CD4-positive, alpha-beta T cell (primary cell): ENCODE results near the gene COX7A2. TPM values are rescaled to one million over a fixed set of nuclear protein-coding genes. Genes with fewer than 3 reads are reported as not detected.

ENCODE experiments used
- ATAC-seq: fragments of 200-7000 bp; cut with Tn5 transposase; one replicate; pipeline ENCODE4 v1.10.0; 2022; ENCODE audit warnings: mild to moderate bottlenecking; ENCODE audit not compliant: poor library complexity
- CTCF ChIA-PET: fragments of 350-600 bp; sonication (Branson Sonifier 250); formaldehyde crosslinking; loops from one replicate; lab custom pipeline; 2021; ENCODE audit warnings: antibody characterized with exemption, inconsistent platforms; lab: Charles Lee
- POLR2A ChIA-PET: fragments of 350-600 bp; sonication (Branson Sonifier 250); formaldehyde crosslinking; loops from one replicate; lab custom pipeline; 2021; ENCODE audit warnings: antibody characterized with exemption, inconsistent platforms; lab: Charles Lee
- DNase-seq, 14 experiments: peaks; one replicate each; pipeline ENCODE4 v3.0.0-alpha.2; 2013 to 2020; ENCODE audit warnings: mixed read lengths in 2 of 14
- H3K27ac ChIP-seq, 2 donors: one replicate each; pipeline versions ENCODE4 v1.5.1 to v1.7.0; 2013; ENCODE audit warnings: low read length in 2 of 2, low read depth in 1 of 2, mild to moderate bottlenecking in 1 of 2
- H3K27me3 ChIP-seq, 2 experiments: 1 replicate in 1 of 2; 2 replicates in 1 of 2; pipeline versions ENCODE4 v1.6.1 to v1.7.0; 2013; ENCODE audit warnings: low read length in 2 of 2, control low read depth in 1 of 2, mild to moderate bottlenecking in 1 of 2, moderate library complexity in 1 of 2; ENCODE audit not compliant: insufficient read depth in 2 of 2, control insufficient read depth in 1 of 2
- H3K36me3 ChIP-seq: one replicate; pipeline ENCODE4 v1.6.1; 2013; ENCODE audit warnings: low read length, control low read depth; ENCODE audit not compliant: insufficient read depth
- H3K4me1 ChIP-seq: one replicate; pipeline ENCODE4 v1.6.1; 2013; ENCODE audit warnings: low read length, control low read depth; ENCODE audit not compliant: insufficient read depth
- H3K4me3 ChIP-seq: one replicate; pipeline ENCODE4 v1.5.1; 2013; ENCODE audit warnings: mild to moderate bottlenecking, low read length, moderate library complexity
- H3K9me3 ChIP-seq, 2 experiments: 1 replicate in 1 of 2; 2 replicates in 1 of 2; pipeline versions ENCODE4 v1.6.1 to v1.7.0; 2013; ENCODE audit warnings: low read length in 2 of 2, mild to moderate bottlenecking in 2 of 2, control low read depth in 1 of 2, moderate library complexity in 1 of 2; ENCODE audit not compliant: control insufficient read depth in 1 of 2, insufficient read depth in 1 of 2
- H3K27ac Mint-ChIP-seq: one replicate; pipeline ENCODE4 v1.8.0; 2020; ENCODE audit warnings: mixed read lengths
- H3K27me3 Mint-ChIP-seq: one replicate; pipeline ENCODE4 v1.8.0; 2021; ENCODE audit warnings: mixed read lengths
- H3K36me3 Mint-ChIP-seq: one replicate; pipeline ENCODE4 v1.8.0; 2021; ENCODE audit warnings: low read depth, mixed read lengths
- H3K4me1 Mint-ChIP-seq: one replicate; pipeline ENCODE4 v1.8.0; 2021; ENCODE audit warnings: low read depth, mixed read lengths
- H3K4me3 Mint-ChIP-seq: one replicate; pipeline ENCODE4 v1.8.0; 2020; ENCODE audit warnings: mild to moderate bottlenecking, mixed read lengths
- H3K9me3 Mint-ChIP-seq: one replicate; pipeline ENCODE4 v1.8.0; 2020; ENCODE audit warnings: mixed read lengths
- CTCF ChIP-seq: fragments of 200-600 bp; IDR thresholded peaks from one replicate; pipeline ENCODE4 v1.8.0; 2022; ENCODE audit warnings: antibody characterized with exemption, mild to moderate bottlenecking
- intact Hi-C, 2 experiments: fragments of 100-400 bp; cut with DNase I in 1 of 2; cut with micrococcal nuclease in 1 of 2; formaldehyde crosslinking; loops; one replicate each; pipeline versions ENCODE4 v1.15.1 to v1.9.0; 2023 to 2025; cut with DNase I, micrococcal nuclease
- total RNA-seq, 174 experiments: library from RNA in 2 of 174; stranded (reverse) in 2 of 174; gene quantifications; one replicate each; pipeline ENCODE4 v1.2.3 and lab custom pipeline; 2021 to 2026

The COX7A2 gene
- total RNA-seq, 2 experiments from 2014 or later = 189 to 195 TPM

- intact Hi-C loops = loop anchor here in 1 of 2 experiments (5.0 kb wide), 1 partner anchor 309 kb away; no protein-coding TSS in a partner anchor
- Histone ChIP-seq H3K36me3 (no peaks in the 10 kb centered on the region), H3K4me1 (peaks cover 11% of the 10 kb centered on the region), H3K27ac (no peak overlapping the region), H3K4me3 (no peak overlapping the region), H3K27me3 (peaks cover 11 to 25% of the 10 kb centered on the region in 2 experiments), H3K9me3 (no peaks in the 10 kb centered on the region)
- ChIA-PET POLR2A (no interaction called here), CTCF (no interaction called here)
- peaks cover 75% of the 10 kb centered on the region for H3K27me3 Mint-ChIP-seq
- no peak for DNase-seq
- H3K4me3 Mint-ChIP-seq = no peak overlapping the region
- no peak overlapping the region for H3K27ac Mint-ChIP-seq
- H3K9me3 Mint-ChIP-seq = no peaks in the 10 kb centered on the region
- peaks cover 11% of the 10 kb centered on the region for H3K4me1 Mint-ChIP-seq
- H3K36me3 Mint-ChIP-seq = no peaks in the 10 kb centered on the region
- no peak for TF ChIP-seq CTCF
- ATAC-seq = no peak
Measured at GRCh38 chr6:75213112-75213511, 30.5 kb downstream of the COX7A2 start.

- ChIA-PET POLR2A (no interaction called here), CTCF (interaction anchor here (5.8 kb wide), 1 partner anchor 1474 kb away, joined by 90 read pairs; no protein-coding TSS in a partner anchor)
- Histone ChIP-seq H3K4me1 (peaks cover 21% of the 10 kb centered on the region), H3K9me3 (no peaks in the 10 kb centered on the region), H3K4me3 (no peak overlapping the region), H3K27me3 (peaks cover 20 to 29% of the 10 kb centered on the region in 2 experiments), H3K36me3 (no peaks in the 10 kb centered on the region), H3K27ac (no peak overlapping the region)
- TF ChIP-seq CTCF = no peak
- ATAC-seq = no peak
- intact Hi-C loops = loop anchor here in 1 of 2 experiments (5.0 kb wide), 1 partner anchor 310 kb away; no protein-coding TSS in a partner anchor
- no peaks in the 10 kb centered on the region for H3K9me3 Mint-ChIP-seq
- DNase-seq = no peak
- H3K27me3 Mint-ChIP-seq = peaks cover 75% of the 10 kb centered on the region
- no peak overlapping the region for H3K27ac Mint-ChIP-seq
- peaks cover 22% of the 10 kb centered on the region for H3K4me1 Mint-ChIP-seq
- H3K36me3 Mint-ChIP-seq = no peaks in the 10 kb centered on the region
- H3K4me3 Mint-ChIP-seq = no peak overlapping the region
Measured at GRCh38 chr6:75211920-75212590, 31.5 kb downstream of the COX7A2 start.

- Histone ChIP-seq H3K27me3 (peaks cover 30 to 38% of the 10 kb centered on the region in 2 experiments), H3K36me3 (no peaks in the 10 kb centered on the region), H3K9me3 (peaks cover 0 to under 1% of the 10 kb centered on the region in 2 experiments), H3K27ac (no peak overlapping the region), H3K4me1 (peaks cover 31% of the 10 kb centered on the region), H3K4me3 (no peak overlapping the region)
- TF ChIP-seq CTCF = peak; percentile 85
- CTCF ChIA-PET = interaction anchor here (1.5 to 5.8 kb wide), 2 partner anchors 9 to 1473 kb away, joined by 3 to 90 read pairs; no protein-coding TSS in a partner anchor
- intact Hi-C loops = loop anchor here in 1 of 2 experiments (5.0 kb wide), 1 partner anchor 311 kb away; no protein-coding TSS in a partner anchor
- Mint-ChIP-seq H3K27me3 (peaks cover 78% of the 10 kb centered on the region), H3K36me3 (no peaks in the 10 kb centered on the region), H3K27ac (no peak overlapping the region), H3K4me3 (no peak overlapping the region), H3K9me3 (no peaks in the 10 kb centered on the region), H3K4me1 (peaks cover 31% of the 10 kb centered on the region)
- ATAC-seq = no peak
- POLR2A ChIA-PET = interaction anchor here (1.0 kb wide), 1 partner anchor 1558 kb away, joined by 4 read pairs; no protein-coding TSS in a partner anchor
- peak in 7 of 14 experiments; percentile 33 to 81 (median 65) for DNase-seq
Measured at GRCh38 chr6:75210885-75211739, 32.5 kb downstream of the COX7A2 start.
